ENCODE measurements around the gene SPATS2L.

Gene SPATS2L

GRCh38 chr2:200476836-200477235 lies 170.3 kb downstream of the SPATS2L start:
- H3K4me3 ChIP-seq (ENCODE audit: low read depth, low read length) = no peak overlapping the region
- TF ChIP-seq, protein P1, sequence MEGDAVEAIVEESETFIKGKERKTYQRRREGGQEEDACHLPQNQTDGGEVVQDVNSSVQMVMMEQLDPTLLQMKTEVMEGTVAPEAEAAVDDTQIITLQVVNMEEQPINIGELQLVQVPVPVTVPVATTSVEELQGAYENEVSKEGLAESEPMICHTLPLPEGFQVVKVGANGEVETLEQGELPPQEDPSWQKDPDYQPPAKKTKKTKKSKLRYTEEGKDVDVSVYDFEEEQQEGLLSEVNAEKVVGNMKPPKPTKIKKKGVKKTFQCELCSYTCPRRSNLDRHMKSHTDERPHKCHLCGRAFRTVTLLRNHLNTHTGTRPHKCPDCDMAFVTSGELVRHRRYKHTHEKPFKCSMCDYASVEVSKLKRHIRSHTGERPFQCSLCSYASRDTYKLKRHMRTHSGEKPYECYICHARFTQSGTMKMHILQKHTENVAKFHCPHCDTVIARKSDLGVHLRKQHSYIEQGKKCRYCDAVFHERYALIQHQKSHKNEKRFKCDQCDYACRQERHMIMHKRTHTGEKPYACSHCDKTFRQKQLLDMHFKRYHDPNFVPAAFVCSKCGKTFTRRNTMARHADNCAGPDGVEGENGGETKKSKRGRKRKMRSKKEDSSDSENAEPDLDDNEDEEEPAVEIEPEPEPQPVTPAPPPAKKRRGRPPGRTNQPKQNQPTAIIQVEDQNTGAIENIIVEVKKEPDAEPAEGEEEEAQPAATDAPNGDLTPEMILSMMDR (IDR thresholded peaks at IDR 0.05; ENCODE audit: low read depth, low read length) = no peak
- no peaks in the 10 kb centered on the region for H3K27me3 ChIP-seq
- DNase-seq = no peak
- peaks cover 10% of the 10 kb centered on the region for H3K4me1 ChIP-seq
- H3K9me3 ChIP-seq = no peaks in the 10 kb centered on the region
- H3K36me3 ChIP-seq = peaks cover 23% of the 10 kb centered on the region

GRCh38 chr2:200477667-200478131 lies 171.2 kb downstream of the SPATS2L start:
- Histone ChIP-seq H3K9me3 (no peaks in the 10 kb centered on the region), H3K4me3 (ENCODE audit: low read depth, low read length) (no peak overlapping the region), H3K27me3 (no peaks in the 10 kb centered on the region), H3K36me3 (peaks cover 19% of the 10 kb centered on the region), H3K4me1 (peaks cover 12% of the 10 kb centered on the region)
- no peak for DNase-seq
- TF ChIP-seq, protein P1 (IDR thresholded peaks at IDR 0.05; ENCODE audit: low read depth, low read length) = no peak

DNA sequence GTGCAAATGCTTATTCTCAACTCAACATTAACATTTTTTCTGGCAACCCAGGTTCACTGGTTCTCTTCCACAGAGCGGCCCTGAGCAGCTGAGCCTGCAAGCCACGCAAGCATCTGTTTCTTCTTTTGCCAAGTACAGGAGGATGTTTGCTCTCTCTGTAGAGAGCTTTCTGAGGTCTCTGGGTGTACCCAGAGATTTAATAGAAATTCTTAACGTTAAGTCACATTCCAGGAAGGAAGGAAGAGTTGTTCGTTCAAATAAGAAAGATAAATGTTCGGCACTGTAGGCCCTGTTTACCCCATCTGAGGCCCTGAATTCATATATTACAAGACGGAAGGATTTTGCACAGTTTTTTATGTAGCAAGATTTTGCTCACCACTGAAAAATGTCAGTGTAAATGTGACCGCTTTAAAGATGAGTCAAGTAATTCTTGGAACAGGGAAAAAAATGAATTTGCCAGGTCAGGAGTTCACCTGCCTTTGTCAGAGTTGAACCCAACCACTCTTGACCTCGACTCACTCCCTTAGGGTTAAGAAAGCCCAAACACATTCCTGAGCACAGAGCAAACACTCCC lies 173.3 kb downstream of the SPATS2L start:
- Histone ChIP-seq H3K27me3 (no peaks in the 10 kb centered on the region), H3K4me1 (peaks cover 26% of the 10 kb centered on the region), H3K36me3 (peaks cover 13% of the 10 kb centered on the region), H3K9me3 (no peaks in the 10 kb centered on the region), H3K4me3 (ENCODE audit: low read depth, low read length) (no peak overlapping the region)
- DNase-seq = no peak
- TF ChIP-seq, protein P1 (IDR thresholded peaks at IDR 0.05; ENCODE audit: low read depth, low read length) = no peak

- Histone ChIP-seq H3K27me3 (no peaks in the 10 kb centered on the region), H3K4me3 (ENCODE audit: low read depth, low read length) (no peak overlapping the region), H3K4me1 (peaks cover 29% of the 10 kb centered on the region), H3K9me3 (no peaks in the 10 kb centered on the region), H3K36me3 (peaks cover 10% of the 10 kb centered on the region)
- TF ChIP-seq, protein P1 (IDR thresholded peaks at IDR 0.05; ENCODE audit: low read depth, low read length) = no peak
- peak; percentile 75 for DNase-seq
Measured at GRCh38 chr2:200482194-200482593, 175.7 kb downstream of the SPATS2L start.

DNA sequence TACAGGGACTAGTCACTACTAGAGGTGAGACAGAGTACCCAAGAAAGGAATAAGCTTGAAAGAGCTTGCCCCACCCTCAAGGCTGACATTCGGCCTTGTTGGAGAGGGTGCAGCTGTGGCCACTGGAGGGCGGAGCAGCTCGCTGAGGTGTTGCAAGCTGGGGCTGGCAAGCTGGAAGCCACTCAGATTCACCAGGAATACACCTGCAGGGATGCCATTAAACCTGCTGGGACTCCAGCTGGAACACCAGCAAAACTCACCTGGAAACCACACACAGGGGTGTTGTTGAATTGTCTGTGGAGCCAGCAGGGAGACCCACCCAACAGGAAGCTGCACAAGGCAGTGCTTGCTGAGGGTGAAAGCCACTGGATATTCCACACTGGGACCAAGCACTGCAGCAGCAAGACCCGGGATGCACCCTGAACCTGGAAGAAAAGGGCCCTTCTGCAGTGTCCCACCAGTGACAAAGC lies 177.3 kb downstream of the SPATS2L start:
- DNase-seq = peak; percentile 78
- peaks cover 29% of the 10 kb centered on the region for H3K4me1 ChIP-seq
- TF ChIP-seq, protein P1 (IDR thresholded peaks at IDR 0.05; ENCODE audit: low read depth, low read length) = peak; percentile 87
- H3K9me3 ChIP-seq = no peaks in the 10 kb centered on the region
- no peaks in the 10 kb centered on the region for H3K27me3 ChIP-seq
- H3K4me3 ChIP-seq (ENCODE audit: low read depth, low read length) = no peak overlapping the region
- no peaks in the 10 kb centered on the region; the same call in 1 of the 2 replicates for H3K36me3 ChIP-seq

GRCh38 chr2:200484934-200485333 lies 178.4 kb downstream of the SPATS2L start:
- no peak overlapping the region for H3K4me3 ChIP-seq (ENCODE audit: low read depth, low read length)
- no peaks in the 10 kb centered on the region for H3K36me3 ChIP-seq
- no peaks in the 10 kb centered on the region for H3K9me3 ChIP-seq
- no peak for DNase-seq
- TF ChIP-seq, protein P1 (IDR thresholded peaks at IDR 0.05; ENCODE audit: low read depth, low read length) = no peak
- peaks cover 29% of the 10 kb centered on the region for H3K4me1 ChIP-seq
- H3K27me3 ChIP-seq = no peaks in the 10 kb centered on the region

Data from BE2C (cell line).